ENCODE results near the gene HLA-C. TPM values are rescaled to one million over a fixed set of nuclear protein-coding genes. Genes with fewer than 3 reads are reported as not detected.
"Not testable (repeated sequence)": the region's sequence is repeated elsewhere in the genome, so short reads cannot be mapped to it uniquely, and the experiment has no call there.

The HLA-C gene
- total RNA-seq, 2 experiments from 2014 or later: 1,075 to 1,135 TPM

DNA sequence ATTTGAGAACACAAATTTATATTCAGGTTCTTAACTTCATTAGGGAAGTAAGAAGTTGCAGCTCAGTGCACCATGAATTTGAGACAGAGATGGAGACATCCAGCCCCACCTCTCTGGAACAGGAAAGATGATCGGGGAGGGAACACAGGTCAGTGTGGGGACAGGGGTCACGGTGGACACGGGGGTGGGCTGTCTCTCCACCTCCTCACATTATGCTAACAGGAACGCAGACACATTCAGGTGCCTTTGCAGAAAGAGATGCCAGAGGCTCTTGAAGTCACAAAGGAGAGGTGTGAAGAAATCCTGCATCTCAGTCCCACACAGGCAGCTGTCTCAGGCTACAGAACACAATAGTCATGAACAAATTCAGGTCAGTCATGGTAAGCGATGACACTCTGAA lies 3.1 kb downstream of the HLA-C start:
- Mint-ChIP-seq H3K27ac (peak overlapping the region; percentile 67), H3K27me3 (ENCODE audit: low read depth) (no peaks in the 10 kb centered on the region), H3K4me1 (ENCODE audit: low read depth) (peaks cover 38% of the 10 kb centered on the region), H3K36me3 (ENCODE audit: low read depth) (peaks cover 46% of the 10 kb centered on the region), H3K9me3 (ENCODE audit: insufficient read depth) (peaks cover 11% of the 10 kb centered on the region), H3K4me3 (peak overlapping the region; percentile 54)
- no peak for DNase-seq
- ChIA-PET CTCF (interaction anchor here (1.3 kb wide), 1 partner anchor 98 kb away, joined by 5 read pairs; no protein-coding TSS in a partner anchor), POLR2A (interaction anchor here (0.7 to 4.1 kb wide), 7 partner anchors 66 to 96 kb away, joined by 3 to 105 read pairs (median 3); no protein-coding TSS in a partner anchor)
- ATAC-seq: no peak

DNA sequence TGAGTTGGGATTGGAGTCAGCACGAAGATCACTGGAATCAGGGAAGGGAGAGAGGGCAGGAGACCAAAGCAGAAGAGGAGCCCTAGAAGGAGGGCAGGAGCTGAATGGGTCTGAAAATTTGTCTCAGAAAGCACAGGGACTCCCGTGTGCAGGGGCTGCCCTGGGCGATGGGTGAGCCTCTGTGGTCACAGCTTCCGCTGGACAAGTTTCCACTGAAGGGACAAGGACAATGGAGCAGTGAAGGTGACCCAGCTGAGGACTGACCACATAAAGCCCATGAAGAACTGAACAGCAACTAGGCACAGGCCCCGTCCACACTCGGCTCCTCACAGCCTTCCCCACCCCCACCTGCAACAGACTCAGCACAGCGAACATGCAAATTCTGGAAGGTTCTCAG lies 3.5 kb downstream of the HLA-C start:
- Mint-ChIP-seq H3K36me3 (ENCODE audit: low read depth) (peaks cover 46% of the 10 kb centered on the region), H3K9me3 (ENCODE audit: insufficient read depth) (peaks cover 12% of the 10 kb centered on the region), H3K4me3 (no peak overlapping the region), H3K4me1 (ENCODE audit: low read depth) (peaks cover 36% of the 10 kb centered on the region), H3K27ac (peak overlapping the region; percentile 5), H3K27me3 (ENCODE audit: low read depth) (no peaks in the 10 kb centered on the region)
- DNase-seq: no peak
- POLR2A ChIA-PET: interaction anchor here (0.7 to 4.1 kb wide), 5 partner anchors 70 to 97 kb away, joined by 3 to 105 read pairs (median 3); no protein-coding TSS in a partner anchor
- no peak for ATAC-seq
- CTCF ChIA-PET: interaction anchor here (0.7 kb wide), 1 partner anchor 98 kb away, joined by 3 read pairs; no protein-coding TSS in a partner anchor

DNA sequence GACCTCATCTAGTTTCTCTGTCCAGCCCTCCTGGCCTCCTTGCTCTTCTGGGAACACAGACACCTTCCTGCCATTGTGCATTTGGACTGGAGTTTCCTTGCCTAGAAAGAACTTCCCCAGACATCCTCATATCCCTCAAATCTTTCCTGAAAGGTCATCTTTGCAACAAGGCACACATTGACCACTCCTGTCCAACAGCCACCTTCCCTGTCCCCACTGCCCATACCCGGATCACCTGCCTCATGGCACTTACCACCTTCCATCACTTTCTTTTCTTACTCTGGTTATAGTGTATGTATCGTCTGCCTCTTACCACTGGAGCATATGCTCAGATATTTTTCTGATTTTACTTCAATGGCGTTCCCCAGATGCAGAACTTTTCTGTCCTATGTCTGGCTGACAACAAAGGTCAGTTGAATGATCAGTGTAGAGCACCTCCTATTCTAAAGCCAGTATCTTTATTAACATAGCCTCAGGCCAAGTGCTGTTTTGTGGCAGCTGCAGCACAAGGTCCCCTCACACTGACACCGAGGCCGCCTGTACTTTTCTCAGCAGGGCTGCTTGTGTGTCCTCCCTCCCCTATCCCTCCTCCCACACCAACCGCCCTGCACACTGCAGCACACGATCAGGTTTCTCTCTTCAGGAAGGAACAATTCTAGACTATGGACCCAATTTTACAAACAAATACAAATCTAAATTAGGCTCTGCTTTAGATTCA lies 4.1 kb downstream of the HLA-C start:
- Mint-ChIP-seq H3K36me3 (ENCODE audit: low read depth) (peaks cover 49% of the 10 kb centered on the region), H3K4me1 (ENCODE audit: low read depth) (peaks cover 30% of the 10 kb centered on the region), H3K27ac (peak overlapping the region; percentile 5), H3K4me3 (no peak overlapping the region), H3K9me3 (ENCODE audit: insufficient read depth) (peaks cover 18% of the 10 kb centered on the region), H3K27me3 (ENCODE audit: low read depth) (no peaks in the 10 kb centered on the region)
- DNase-seq: no peak
- POLR2A ChIA-PET: interaction anchor here (1.2 to 4.1 kb wide), 2 partner anchors 81 to 86 kb away, joined by 4 to 105 read pairs; no protein-coding TSS in a partner anchor
- no peak for ATAC-seq
- CTCF ChIA-PET: interaction anchor here (0.7 kb wide), 1 partner anchor 99 kb away, joined by 3 read pairs; no protein-coding TSS in a partner anchor

DNA sequence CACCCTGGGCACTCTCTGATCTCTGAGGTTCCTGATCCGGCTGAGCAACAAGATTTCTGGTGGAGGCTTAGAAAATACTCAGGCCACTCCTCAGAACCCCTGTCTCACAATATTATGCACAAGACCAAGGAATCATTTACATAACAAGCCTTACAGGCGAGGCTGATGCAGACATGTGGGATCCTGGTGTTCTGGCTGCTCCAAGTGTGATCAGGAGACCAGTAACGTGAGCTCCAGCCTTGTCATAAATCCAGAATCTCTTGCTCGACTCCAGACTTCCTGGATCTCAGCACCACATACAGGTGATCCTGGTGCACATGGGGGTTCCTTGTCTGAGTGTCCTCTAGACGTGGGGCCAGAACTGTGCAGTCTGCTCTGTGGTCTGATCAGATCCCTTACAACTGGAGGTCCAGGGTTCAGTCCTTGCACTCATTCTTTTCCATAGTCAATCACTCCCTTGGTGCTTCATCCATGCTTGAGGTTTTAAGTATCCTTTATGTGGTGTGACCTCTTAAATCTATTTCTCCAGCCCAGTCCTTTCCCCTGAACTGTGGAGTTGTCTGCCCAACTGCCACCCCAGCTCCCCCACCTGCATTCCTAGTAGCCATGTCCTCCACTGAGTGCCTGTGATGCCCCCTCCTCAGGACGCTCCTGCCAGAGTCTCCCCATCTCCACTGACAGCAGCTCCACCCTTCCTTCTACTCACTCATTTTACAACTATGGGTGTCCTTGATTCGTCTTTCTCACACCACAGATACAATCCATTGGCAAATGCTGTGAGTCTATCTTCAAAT lies 5.1 kb downstream of the HLA-C start:
- POLR2A ChIA-PET: interaction anchor here (1.2 kb wide), 1 partner anchor 85 kb away, joined by 4 read pairs; no protein-coding TSS in a partner anchor

DNA sequence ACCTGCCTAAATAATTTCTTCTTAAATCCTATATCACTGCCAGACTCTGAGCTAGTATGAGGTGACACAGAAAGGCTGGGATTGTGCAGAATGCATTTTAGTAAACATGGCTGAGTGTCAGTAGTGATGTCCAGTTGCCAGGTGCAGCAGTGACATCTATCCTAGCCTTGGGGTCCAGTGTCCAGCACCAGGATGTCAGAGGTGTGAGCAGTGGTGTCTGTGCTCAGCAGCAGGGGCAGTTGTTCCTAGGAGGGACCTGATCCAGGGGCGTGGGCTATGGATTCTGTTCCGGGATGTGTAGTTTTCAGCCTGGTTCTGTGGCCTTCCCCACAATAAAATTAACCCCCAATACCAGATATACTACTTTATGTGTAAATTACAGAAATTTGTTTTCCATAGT lies 6.0 kb downstream of the HLA-C start:
- ChIA-PET POLR2A (no interaction called here), CTCF (no interaction called here)
- H3K4me1 Mint-ChIP-seq (ENCODE audit: low read depth): peaks cover 29% of the 10 kb centered on the region
- peaks cover 40% of the 10 kb centered on the region for H3K36me3 Mint-ChIP-seq (ENCODE audit: low read depth)
- ATAC-seq (peak; percentile 24), DNase-seq (no peak)
- no peak overlapping the region for H3K4me3 Mint-ChIP-seq
- no peaks in the 10 kb centered on the region for H3K27me3 Mint-ChIP-seq (ENCODE audit: low read depth)
- peaks cover 32% of the 10 kb centered on the region for H3K9me3 Mint-ChIP-seq (ENCODE audit: insufficient read depth)
- H3K27ac Mint-ChIP-seq: no peak overlapping the region

More for the DNA sequence above, 5.1 kb downstream of the HLA-C start:
- CTCF ChIA-PET: no interaction called here
- no peak for DNase-seq
- ATAC-seq: no peak
- peaks cover 46% of the 10 kb centered on the region for H3K36me3 Mint-ChIP-seq (ENCODE audit: low read depth)
- no peak overlapping the region for H3K4me3 Mint-ChIP-seq
- H3K27me3 Mint-ChIP-seq (ENCODE audit: low read depth): no peaks in the 10 kb centered on the region
- H3K4me1 Mint-ChIP-seq (ENCODE audit: low read depth): peaks cover 29% of the 10 kb centered on the region
- H3K9me3 Mint-ChIP-seq (ENCODE audit: insufficient read depth): peaks cover 27% of the 10 kb centered on the region
- no peak overlapping the region for H3K27ac Mint-ChIP-seq

DNA sequence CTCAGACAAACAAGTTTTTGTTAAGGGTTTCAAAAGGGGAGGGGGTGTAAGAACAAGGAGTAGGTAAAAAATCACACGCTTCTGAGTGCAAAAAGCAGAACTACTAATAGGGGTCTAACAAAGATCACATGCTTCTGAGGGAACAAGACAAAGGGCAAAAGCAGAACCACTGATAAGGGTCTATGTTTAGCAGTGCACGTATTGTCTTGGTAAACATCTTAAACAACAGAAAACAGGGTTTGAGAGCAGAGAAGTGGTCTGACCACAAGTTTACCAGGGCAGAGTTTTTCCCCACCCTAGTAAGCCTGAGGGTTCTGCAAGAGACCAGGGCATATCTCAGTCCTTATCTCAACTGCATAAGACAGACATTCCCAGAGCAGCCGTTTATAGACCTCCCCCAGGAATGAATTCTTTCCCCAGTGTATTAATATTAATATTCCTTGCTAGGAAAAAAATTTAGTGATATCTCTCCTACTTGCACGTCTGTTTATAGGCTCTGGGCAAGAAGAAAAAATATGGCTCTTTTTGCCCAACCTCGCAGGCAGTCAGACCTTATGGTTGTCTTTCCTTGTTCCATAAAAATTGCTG lies 8.5 kb downstream of the HLA-C start:
- H3K27me3 Mint-ChIP-seq (ENCODE audit: low read depth); POLR2A ChIA-PET; CTCF ChIA-PET: not testable (repeated sequence)

DNA sequence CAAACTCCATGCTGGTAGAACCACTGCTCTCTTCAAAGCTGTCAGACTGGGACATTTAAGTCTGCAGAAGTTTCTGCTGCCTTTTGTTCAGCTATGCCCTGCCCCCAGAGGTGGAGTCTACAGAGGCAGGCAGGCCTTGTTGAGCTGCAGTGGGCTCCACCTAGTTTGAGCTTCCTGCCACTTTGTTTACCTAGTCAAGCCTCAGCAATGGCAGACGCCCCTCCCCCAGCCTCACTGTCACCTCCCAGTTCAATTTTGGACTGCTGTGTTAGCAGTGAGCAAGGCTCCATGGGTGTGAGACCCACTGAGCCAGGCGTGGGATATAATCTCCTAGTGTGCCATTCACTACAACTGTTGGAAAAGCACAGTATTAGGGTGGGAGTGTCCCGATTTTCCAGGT lies 11.9 kb downstream of the HLA-C start:
- H3K27ac Mint-ChIP-seq; ATAC-seq; H3K4me1 Mint-ChIP-seq (ENCODE audit: low read depth); H3K4me3 Mint-ChIP-seq; H3K27me3 Mint-ChIP-seq (ENCODE audit: low read depth); POLR2A ChIA-PET; H3K36me3 Mint-ChIP-seq (ENCODE audit: low read depth): not testable (repeated sequence)
- peaks cover 33% of the 10 kb centered on the region for H3K9me3 Mint-ChIP-seq (ENCODE audit: insufficient read depth)
- DNase-seq: peak; percentile 34
- CTCF ChIA-PET: interaction anchor here (1.3 kb wide), 1 partner anchor 107 kb away, joined by 3 read pairs; no protein-coding TSS in a partner anchor

More for the DNA sequence above, 8.5 kb downstream of the HLA-C start:
- ATAC-seq, H3K27ac Mint-ChIP-seq, H3K4me3 Mint-ChIP-seq, DNase-seq: not testable (repeated sequence)
- Mint-ChIP-seq H3K4me1 (ENCODE audit: low read depth) (peaks cover 16% of the 10 kb centered on the region), H3K36me3 (ENCODE audit: low read depth) (peaks cover 19% of the 10 kb centered on the region), H3K9me3 (ENCODE audit: insufficient read depth) (peaks cover 33% of the 10 kb centered on the region)

DNA sequence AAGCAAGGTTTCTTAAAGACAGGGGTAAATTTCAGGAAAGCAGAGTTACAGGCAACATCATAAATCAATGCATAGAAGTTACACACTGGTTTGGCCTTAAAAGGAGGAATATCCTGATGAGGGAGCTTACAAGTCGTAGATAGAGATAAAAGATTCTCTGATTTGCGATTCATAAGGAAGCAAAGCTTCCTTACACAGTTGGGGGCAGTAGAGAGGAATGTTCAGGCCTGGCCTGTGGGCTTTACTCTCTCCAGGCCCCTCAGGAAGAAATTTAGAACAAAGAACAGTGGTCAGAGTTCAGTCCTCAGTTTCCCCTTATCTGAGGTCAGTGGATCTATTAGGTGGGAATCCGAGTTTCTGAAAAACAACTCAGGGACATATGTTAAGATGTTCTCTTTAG lies 19.3 kb downstream of the HLA-C start:
- POLR2A ChIA-PET: interaction anchor here (0.7 kb wide), 1 partner anchor 98 kb away, joined by 3 read pairs; no protein-coding TSS in a partner anchor
- peaks cover 5% of the 10 kb centered on the region for H3K9me3 Mint-ChIP-seq (ENCODE audit: insufficient read depth)

DNA sequence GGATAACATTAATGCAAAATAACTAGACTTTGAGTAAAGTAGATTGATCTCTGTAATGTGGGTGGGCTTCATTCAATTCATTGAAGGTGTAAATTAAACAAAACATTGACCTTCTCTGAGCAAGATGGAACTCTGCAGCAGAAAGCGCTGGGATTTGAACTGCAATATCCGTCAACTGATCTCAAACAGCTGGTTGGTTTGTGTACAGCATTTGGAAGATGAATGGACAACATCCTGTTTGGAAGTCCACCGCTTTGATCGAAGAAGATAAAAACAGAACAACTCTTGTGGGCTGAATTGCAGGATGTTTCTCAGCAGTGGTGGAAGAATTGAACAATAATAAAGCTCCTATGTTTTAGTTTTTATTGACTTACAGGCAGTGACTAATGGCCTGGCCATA lies 20.6 kb downstream of the HLA-C start:
- H3K4me1 Mint-ChIP-seq (ENCODE audit: low read depth): no peaks in the 10 kb centered on the region
- peaks cover 33% of the 10 kb centered on the region for H3K27me3 Mint-ChIP-seq (ENCODE audit: low read depth)
- peaks cover 5% of the 10 kb centered on the region for H3K36me3 Mint-ChIP-seq (ENCODE audit: low read depth)
- H3K27ac Mint-ChIP-seq: no peak overlapping the region
- CTCF ChIA-PET: interaction anchor here (1.7 kb wide), 1 partner anchor 19 kb away, joined by 4 read pairs; no protein-coding TSS in a partner anchor
- H3K4me3 Mint-ChIP-seq: no peak overlapping the region
- DNase-seq (no peak), ATAC-seq (no peak)
- POLR2A ChIA-PET: no interaction called here
- peaks cover 11% of the 10 kb centered on the region for H3K9me3 Mint-ChIP-seq (ENCODE audit: insufficient read depth)

More for the DNA sequence above, 19.3 kb downstream of the HLA-C start:
- DNase-seq (no peak), ATAC-seq (no peak)
- Mint-ChIP-seq H3K27ac (no peak overlapping the region), H3K27me3 (ENCODE audit: low read depth) (peaks cover 32% of the 10 kb centered on the region), H3K4me1 (ENCODE audit: low read depth) (no peaks in the 10 kb centered on the region), H3K4me3 (no peak overlapping the region), H3K36me3 (ENCODE audit: low read depth) (peaks cover 5% of the 10 kb centered on the region)
- CTCF ChIA-PET: interaction anchor here (0.6 to 1.3 kb wide), 3 partner anchors 114 to 210 kb away, joined by 3 to 6 read pairs (median 3); no protein-coding TSS in a partner anchor

DNA sequence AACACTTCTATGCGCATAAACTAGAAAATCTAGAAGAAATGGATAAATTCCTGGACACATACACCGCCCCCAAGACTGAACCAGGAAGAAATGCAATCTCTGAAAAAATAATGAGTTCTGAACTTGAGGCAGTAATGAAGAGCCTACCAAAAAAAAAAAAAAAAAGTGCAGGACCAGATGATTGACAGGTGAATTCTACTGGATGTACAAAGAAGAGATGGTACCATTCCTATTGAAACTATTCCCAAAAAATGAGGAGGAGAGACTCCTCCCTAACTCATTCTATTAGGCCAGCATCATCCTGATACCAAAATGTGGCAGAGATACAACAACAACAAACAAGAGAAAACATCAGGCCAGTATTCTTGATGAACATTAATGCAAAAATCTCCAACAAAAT lies 22.7 kb downstream of the HLA-C start:
- peaks cover 5% of the 10 kb centered on the region for H3K36me3 Mint-ChIP-seq (ENCODE audit: low read depth)
- H3K9me3 Mint-ChIP-seq (ENCODE audit: insufficient read depth): peaks cover 11% of the 10 kb centered on the region
- ATAC-seq (no peak), DNase-seq (no peak)
- ChIA-PET CTCF (no interaction called here), POLR2A (no interaction called here)
- H3K4me3 Mint-ChIP-seq: no peak overlapping the region
- H3K27ac Mint-ChIP-seq: no peak overlapping the region
- no peaks in the 10 kb centered on the region for H3K4me1 Mint-ChIP-seq (ENCODE audit: low read depth)
- peaks cover 32% of the 10 kb centered on the region for H3K27me3 Mint-ChIP-seq (ENCODE audit: low read depth)

DNA sequence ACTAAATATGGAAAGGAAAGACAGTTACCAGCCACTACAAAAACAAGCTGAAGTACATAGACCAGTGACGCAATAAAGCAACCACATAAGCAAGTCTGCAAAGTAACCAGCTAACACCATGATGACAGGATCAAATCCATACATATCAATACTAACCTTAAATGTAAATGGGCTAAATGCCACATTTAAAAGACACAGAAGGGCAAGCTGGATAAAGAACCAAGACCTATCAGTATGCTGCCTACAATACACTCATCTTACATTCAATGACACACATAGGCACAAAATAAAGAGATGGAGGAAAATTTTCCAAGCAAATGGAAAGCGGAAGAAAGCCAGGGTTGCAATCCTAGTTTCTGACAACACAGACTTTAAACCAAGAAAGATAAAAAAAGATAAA lies 24.1 kb downstream of the HLA-C start:
- H3K27me3 Mint-ChIP-seq (ENCODE audit: low read depth): peaks cover 32% of the 10 kb centered on the region
- peaks cover 5% of the 10 kb centered on the region for H3K36me3 Mint-ChIP-seq (ENCODE audit: low read depth)
- DNase-seq (no peak), ATAC-seq (no peak)
- no peak overlapping the region for H3K4me3 Mint-ChIP-seq
- ChIA-PET POLR2A (no interaction called here), CTCF (interaction anchor here (1.3 kb wide), 1 partner anchor 51 kb away, joined by 3 read pairs; no protein-coding TSS in a partner anchor)
- peaks cover 5% of the 10 kb centered on the region for H3K4me1 Mint-ChIP-seq (ENCODE audit: low read depth)
- H3K9me3 Mint-ChIP-seq (ENCODE audit: insufficient read depth): peaks cover 11% of the 10 kb centered on the region
- no peak overlapping the region for H3K27ac Mint-ChIP-seq

Data from activated CD8-positive, alpha-beta T cell treated with anti-CD3 and anti-CD28 coated beads, Interleukin-2, amount 10 ng/mL, durations not matched to agents 7 days and 5 days (primary cell).